Erythroblast (primary cell): Measurements from ENCODE around the gene S1PR4.
"Not testable (repeated sequence)": the region's sequence is repeated elsewhere in the genome, so short reads cannot be mapped to it uniquely, and the experiment has no call there.

Source experiments
- DNase-seq, 2 experiments: peaks; one replicate each; lab custom pipeline; 2025; lab: John Stamatoyannopoulos, UW
- GATA1 ChIP-seq: IDR thresholded peaks from 2 replicates; pipeline ENCODE4 v1.6.1; 2011; ENCODE audit warnings: low read depth, mild to moderate bottlenecking, control low read depth, low read length, moderate library complexity
- POLR2A ChIP-seq: IDR thresholded peaks from 2 replicates; pipeline ENCODE4 v1.6.1; 2011; ENCODE audit warnings: mild to moderate bottlenecking, low read length

The S1PR4 gene

GRCh38 chr19:3198901-3199700 lies 20.5 kb downstream of the S1PR4 start:
- DNase-seq = no peak
- TF ChIP-seq POLR2A = no peak
- TF ChIP-seq GATA1 = no peak

- TF ChIP-seq GATA1 (no peak), POLR2A (no peak)
- DNase-seq = no peak
Measured at GRCh38 chr19:3201072-3201700, 22.6 kb downstream of the S1PR4 start.

DNA sequence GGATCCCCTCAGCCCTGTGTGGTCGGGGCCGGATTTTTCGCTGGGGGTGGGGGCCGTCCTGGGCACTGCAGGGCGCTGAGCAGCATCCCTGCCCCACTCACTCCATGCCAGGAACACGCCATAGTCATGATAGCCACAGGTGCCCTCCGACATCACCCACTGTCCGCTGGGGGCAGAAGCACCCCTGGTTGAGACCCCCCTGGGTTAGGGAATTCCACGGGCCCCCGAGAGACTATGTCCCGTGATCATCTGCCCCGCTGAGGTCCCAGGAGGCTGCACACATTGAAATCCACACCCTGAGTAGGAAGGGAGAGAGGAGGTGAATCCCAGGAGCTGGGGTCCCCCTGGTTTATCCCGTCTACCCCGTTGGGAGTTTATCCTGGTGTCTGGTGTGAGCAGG lies 23.3 kb downstream of the S1PR4 start:
- no peak for DNase-seq
- TF ChIP-seq POLR2A (no peak), GATA1 (no peak)

GRCh38 chr19:3202346-3202745 lies 23.8 kb downstream of the S1PR4 start:
- DNase-seq = no peak
- no peak for TF ChIP-seq GATA1
- TF ChIP-seq POLR2A = no peak

DNA sequence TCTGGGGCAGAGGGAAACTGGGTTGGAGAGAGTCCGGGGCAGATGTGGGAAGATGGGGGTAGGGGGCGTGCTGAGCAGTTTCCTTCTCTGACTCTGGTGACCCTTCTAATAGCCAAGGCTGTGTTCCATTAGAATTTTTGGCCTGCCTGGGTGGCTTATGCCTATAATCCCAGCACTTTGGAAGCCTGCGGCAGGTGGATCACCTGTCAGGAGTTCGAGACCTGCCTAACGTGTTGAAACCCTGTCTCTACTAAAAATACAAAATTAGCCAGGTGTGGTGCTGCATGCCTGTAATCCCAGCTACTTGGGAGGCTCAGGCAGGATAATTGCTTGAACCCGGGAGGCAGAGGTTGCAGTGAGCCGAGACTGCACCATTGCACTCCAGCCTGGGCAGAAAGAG lies 24.3 kb downstream of the S1PR4 start:
- DNase-seq = not testable (repeated sequence)

DNA sequence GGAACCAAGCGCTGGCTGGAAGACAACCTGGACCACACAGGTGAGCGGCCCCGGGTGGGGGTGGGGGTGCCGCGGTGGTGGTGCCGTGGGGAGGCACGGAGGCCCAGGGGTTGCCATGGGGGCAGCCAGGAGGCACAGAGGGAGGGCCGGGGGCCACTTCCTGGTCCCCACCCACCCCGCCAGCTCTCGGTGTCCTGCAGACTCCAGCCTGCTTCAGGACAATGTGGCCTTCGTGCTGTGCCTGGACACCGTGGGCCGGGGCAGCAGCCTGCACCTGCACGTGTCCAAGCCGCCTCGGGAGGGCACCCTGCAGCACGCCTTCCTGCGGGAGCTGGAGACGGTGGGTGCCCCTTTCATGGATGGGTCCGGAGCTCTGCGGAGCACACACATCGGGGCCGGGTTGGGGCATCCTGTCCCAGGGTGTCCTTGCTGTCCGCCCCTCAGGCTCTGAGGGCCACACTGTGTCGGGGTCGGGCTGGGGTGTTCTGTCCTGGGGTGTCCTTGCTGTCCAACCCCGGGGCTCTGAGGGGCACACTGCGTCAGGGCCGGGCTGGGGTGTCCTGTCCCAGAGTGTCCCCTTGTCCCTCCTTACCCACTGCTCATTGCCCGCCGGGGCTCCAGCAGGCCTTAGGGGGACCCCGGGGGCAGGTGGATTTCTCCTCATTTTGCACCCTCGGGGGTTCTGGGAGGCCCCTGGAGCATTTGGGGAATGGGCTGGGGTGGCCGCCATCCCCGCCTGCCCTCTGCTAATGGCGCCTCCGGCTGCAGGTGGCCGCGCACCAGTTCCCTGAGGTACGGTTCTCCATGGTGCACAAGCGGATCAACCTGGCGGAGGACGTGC lies 25.5 kb downstream of the S1PR4 start:
- TF ChIP-seq POLR2A (no peak), GATA1 (no peak)
- no peak for DNase-seq

DNA sequence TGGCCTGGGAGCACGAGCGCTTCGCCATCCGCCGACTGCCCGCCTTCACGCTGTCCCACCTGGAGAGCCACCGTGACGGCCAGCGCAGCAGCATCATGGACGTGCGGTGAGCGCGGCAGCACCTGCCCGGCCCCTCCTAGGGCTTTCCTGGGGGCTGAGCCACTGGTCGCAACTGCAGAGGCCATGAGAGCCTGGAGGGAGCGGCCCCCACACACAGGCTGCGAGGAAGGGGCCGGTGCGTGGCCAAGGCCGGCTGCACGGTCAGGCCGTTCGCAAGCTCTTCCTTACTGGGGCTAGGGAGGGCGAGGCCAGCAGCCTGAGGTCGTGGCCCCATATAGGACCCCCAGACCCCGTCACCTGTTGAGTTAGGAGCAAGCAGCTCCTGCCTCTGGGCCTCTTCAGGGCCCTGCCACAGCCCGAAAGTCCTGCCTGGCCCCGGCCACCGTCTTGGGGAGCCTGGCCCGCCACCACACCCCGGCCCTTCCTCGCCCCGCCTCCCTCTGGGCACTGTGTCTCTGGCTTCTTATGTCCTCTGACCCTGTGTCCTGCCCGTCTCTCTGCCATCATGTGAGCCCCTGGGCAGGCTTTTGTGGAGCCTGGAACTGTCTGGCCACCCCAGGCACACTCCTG lies 26.2 kb downstream of the S1PR4 start:
- DNase-seq = no peak
- TF ChIP-seq GATA1 = no peak
- no peak for TF ChIP-seq POLR2A

DNA sequence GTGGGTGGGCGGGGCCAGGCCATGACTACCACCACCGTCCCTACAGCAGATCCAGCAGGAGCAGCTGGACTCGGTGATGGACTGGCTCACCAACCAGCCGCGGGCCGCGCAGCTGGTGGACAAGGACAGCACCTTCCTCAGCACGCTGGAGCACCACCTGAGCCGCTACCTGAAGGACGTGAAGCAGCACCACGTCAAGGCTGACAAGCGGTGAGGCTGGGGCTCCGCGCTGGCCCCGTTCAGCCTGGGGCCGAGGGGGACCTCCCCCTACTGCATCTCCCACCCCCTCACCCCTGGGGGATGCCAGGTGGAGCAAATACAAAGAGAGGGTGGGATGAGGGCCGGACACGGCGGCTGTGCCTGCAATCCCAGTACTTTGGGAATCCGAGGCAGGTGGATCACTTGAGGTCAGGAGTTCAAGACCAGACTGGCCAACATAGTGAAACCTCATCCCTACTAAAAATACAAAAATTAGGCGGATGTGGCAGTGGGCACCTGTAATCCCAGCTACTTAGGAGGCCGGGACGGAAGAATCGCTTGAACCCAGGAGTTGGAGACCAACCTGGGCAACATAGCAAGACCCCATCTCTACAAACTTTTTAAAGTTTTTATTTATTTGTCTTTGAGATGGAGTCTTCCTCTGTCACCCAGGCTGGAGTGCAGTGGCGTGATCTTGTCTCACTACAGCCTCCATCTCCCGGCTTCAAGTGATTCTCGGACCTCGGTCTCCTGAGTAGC lies 27.8 kb downstream of the S1PR4 start:
- DNase-seq = no peak
- TF ChIP-seq GATA1 (no peak), POLR2A (no peak)

DNA sequence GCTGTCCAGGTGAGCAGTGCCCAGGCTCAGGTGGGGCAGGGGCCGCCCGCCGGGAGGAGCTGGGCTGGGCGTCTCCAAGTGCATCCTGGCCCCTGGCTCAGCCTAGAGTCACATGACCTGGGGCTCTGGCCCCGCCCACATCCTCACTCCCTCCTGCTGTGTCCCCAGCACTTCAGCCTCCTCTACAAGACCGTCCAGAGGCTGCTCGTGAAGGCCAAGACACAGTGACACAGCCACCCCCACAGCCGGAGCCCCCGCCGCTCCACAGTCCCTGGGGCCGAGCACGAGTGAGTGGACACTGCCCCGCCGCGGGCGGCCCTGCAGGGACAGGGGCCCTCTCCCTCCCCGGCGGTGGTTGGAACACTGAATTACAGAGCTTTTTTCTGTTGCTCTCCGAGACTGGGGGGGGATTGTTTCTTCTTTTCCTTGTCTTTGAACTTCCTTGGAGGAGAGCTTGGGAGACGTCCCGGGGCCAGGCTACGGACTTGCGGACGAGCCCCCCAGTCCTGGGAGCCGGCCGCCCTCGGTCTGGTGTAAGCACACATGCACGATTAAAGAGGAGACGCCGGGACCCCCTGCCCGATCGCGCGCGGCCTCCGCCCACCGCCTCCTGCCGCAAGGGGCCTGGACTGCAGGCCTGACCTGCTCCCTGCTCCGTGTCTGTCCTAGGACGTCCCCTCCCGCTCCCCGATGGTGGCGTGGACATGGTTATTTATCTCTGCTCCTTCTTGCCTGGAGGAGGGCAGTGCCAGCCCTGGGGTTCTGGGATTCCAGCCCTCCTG lies 29.1 kb downstream of the S1PR4 start:
- no peak for TF ChIP-seq POLR2A
- TF ChIP-seq GATA1 = no peak
- DNase-seq = no peak

- TF ChIP-seq GATA1 (no peak), POLR2A (no peak)
Measured at GRCh38 chr19:3208317-3209207, 30.0 kb downstream of the S1PR4 start.

DNA sequence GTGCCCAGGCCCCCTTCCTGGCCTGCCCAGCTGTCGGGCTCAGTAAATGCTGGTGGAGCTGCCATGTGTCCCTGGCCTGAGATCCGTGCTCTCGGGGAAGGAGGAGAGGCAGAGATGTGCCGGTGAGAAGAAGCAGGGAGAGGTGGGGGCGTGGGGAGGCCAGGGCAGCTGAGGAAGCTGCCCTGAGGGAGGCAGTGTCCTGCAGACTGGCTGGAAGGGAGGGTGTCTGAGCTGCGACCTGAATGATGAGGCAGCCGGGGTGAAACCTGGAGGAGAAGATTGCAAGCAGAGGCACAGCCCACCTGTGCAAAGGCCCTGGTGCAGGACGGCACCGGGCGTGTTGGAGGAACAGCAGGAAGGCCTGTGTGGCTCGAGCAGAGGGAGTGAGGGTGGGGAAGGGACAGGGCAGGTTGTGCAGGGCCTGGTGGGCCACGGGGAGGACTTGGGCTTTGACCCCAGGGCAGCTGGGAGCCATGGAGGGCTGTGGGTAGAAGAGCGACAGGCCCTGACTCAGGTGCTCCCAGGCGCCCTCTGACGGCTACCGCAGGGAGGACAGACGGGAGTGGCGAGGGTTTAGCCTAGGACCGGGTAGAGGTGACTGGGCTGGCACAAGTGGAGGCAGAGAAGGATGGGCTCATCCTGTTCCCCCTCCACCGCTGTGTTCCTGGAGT lies 31.9 kb downstream of the S1PR4 start:
- TF ChIP-seq GATA1 = no peak
- TF ChIP-seq POLR2A = no peak
- DNase-seq = peak; percentile 46 to 69

More at GRCh38 chr19:3208317-3209207, 30.0 kb downstream of the S1PR4 start:
- DNase-seq = no peak
